ENCODE results near the gene NRARP. TPM values are rescaled to one million over a fixed set of nuclear protein-coding genes. Genes with fewer than 3 reads are reported as not detected.

Gene NRARP
- total and polyA plus RNA-seq, 10 of the 15 experiments (the other 5 are each of a cell fraction or from before 2014, with no cell fraction given), result 0.06 to 9.2 (median 2.2) TPM; not detected in 2

DNA sequence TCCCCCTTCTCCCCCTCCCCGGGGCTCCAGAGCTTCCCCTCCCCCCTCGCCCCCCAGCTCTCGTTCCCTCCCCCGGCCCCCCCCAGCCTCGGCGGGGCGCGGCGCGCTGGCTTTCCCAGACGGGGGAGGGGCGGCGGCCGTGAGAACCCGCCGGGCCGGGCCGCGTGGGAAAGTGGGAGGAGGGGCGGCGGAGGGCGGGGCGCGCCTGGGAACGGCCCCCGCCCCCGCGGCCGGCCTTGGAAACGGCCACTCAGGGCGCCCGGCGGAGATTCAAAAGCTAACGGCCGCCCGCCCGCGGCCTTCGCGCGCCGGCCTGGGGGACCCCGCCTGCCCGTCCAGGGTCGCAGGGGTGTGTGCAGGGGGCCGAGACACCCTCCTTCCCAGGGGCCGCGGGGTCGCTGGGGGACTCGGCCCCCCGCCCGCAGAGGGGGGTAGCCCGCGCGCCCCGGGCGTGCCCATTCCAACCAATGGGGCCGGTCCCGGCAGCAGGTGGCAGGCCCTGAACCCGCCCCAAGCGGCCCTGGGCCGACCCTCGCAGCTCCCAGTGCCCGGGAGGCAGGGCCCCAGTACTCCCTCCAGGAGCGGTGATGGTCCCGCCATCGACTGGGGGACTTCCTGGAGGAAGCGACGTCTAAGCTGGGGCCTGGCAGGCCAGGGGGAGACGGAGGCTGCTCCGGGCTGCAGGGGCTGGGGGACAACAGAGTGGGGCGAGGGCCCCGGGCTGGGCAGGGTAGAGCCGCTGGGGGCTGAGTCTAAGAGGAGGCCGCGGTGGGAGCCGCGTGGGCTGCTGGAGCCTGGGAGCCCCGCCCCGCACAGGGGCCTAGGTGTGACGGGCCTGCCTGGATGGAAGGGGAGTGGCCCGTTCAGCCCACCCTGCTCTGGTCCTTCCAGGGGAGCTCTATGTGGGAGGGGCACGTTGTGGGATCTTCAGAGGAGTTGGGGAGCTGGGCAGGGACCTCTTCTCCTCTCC lies 14.2 kb upstream of the NRARP start (continued):
- TF ChIP-seq, protein P1, sequence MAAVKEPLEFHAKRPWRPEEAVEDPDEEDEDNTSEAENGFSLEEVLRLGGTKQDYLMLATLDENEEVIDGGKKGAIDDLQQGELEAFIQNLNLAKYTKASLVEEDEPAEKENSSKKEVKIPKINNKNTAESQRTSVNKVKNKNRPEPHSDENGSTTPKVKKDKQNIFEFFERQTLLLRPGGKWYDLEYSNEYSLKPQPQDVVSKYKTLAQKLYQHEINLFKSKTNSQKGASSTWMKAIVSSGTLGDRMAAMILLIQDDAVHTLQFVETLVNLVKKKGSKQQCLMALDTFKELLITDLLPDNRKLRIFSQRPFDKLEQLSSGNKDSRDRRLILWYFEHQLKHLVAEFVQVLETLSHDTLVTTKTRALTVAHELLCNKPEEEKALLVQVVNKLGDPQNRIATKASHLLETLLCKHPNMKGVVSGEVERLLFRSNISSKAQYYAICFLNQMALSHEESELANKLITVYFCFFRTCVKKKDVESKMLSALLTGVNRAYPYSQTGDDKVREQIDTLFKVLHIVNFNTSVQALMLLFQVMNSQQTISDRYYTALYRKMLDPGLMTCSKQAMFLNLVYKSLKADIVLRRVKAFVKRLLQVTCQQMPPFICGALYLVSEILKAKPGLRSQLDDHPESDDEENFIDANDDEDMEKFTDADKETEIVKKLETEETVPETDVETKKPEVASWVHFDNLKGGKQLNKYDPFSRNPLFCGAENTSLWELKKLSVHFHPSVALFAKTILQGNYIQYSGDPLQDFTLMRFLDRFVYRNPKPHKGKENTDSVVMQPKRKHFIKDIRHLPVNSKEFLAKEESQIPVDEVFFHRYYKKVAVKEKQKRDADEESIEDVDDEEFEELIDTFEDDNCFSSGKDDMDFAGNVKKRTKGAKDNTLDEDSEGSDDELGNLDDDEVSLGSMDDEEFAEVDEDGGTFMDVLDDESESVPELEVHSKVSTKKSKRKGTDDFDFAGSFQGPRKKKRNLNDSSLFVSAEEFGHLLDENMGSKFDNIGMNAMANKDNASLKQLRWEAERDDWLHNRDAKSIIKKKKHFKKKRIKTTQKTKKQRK (IDR thresholded peaks at IDR 0.05; ENCODE audit: low read depth, low read length), result no peak
- TF ChIP-seq, protein P2, sequence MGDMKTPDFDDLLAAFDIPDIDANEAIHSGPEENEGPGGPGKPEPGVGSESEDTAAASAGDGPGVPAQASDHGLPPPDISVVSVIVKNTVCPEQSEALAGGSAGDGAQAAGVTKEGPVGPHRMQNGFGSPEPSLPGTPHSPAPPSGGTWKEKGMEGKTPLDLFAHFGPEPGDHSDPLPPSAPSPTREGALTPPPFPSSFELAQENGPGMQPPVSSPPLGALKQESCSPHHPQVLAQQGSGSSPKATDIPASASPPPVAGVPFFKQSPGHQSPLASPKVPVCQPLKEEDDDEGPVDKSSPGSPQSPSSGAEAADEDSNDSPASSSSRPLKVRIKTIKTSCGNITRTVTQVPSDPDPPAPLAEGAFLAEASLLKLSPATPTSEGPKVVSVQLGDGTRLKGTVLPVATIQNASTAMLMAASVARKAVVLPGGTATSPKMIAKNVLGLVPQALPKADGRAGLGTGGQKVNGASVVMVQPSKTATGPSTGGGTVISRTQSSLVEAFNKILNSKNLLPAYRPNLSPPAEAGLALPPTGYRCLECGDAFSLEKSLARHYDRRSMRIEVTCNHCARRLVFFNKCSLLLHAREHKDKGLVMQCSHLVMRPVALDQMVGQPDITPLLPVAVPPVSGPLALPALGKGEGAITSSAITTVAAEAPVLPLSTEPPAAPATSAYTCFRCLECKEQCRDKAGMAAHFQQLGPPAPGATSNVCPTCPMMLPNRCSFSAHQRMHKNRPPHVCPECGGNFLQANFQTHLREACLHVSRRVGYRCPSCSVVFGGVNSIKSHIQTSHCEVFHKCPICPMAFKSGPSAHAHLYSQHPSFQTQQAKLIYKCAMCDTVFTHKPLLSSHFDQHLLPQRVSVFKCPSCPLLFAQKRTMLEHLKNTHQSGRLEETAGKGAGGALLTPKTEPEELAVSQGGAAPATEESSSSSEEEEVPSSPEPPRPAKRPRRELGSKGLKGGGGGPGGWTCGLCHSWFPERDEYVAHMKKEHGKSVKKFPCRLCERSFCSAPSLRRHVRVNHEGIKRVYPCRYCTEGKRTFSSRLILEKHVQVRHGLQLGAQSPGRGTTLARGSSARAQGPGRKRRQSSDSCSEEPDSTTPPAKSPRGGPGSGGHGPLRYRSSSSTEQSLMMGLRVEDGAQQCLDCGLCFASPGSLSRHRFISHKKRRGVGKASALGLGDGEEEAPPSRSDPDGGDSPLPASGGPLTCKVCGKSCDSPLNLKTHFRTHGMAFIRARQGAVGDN (IDR thresholded peaks at IDR 0.05), result peak; percentile 64; the same call in 1 of the 2 replicates
- no peak for TF ChIP-seq FOXK2 (IDR thresholded peaks at IDR 0.05)
- TF ChIP-seq TARDBP (IDR thresholded peaks at IDR 0.05; ENCODE audit: borderline replicate concordance), result no peak
- peak; percentile 40; the same call in 1 of the 2 replicates for TF ChIP-seq BACH1 (IDR thresholded peaks at IDR 0.05; ENCODE audit: borderline replicate concordance)
- TF ChIP-seq RELA (IDR thresholded peaks at IDR 0.05; ENCODE audit: borderline replicate concordance, partially characterized antibody), result no peak
- no peak for TF ChIP-seq EP300 (IDR thresholded peaks at IDR 0.05; ENCODE audit: borderline replicate concordance in 1 of 2, control insufficient read depth in 1 of 2, low read depth in 2 of 2, low read length in 2 of 2)
- 0 out of 2 replicates have a peak, but pooled peaks have one; percentile 24 for TF ChIP-seq TCF3 (IDR thresholded peaks at IDR 0.05; ENCODE audit: borderline replicate concordance, insufficient read depth, low read depth, low read length)
- TF ChIP-seq SMC3 (IDR thresholded peaks at IDR 0.05; ENCODE audit: borderline replicate concordance, low read length), result no peak
- TF ChIP-seq JUND (IDR thresholded peaks at IDR 0.05; ENCODE audit: low read depth, low read length), result no peak
- TF ChIP-seq, protein P3, sequence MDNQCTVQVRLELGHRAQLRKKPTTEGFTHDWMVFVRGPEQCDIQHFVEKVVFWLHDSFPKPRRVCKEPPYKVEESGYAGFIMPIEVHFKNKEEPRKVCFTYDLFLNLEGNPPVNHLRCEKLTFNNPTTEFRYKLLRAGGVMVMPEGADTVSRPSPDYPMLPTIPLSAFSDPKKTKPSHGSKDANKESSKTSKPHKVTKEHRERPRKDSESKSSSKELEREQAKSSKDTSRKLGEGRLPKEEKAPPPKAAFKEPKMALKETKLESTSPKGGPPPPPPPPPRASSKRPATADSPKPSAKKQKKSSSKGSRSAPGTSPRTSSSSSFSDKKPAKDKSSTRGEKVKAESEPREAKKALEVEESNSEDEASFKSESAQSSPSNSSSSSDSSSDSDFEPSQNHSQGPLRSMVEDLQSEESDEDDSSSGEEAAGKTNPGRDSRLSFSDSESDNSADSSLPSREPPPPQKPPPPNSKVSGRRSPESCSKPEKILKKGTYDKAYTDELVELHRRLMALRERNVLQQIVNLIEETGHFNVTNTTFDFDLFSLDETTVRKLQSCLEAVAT (IDR thresholded peaks at IDR 0.05), result 0 out of 2 replicates have a peak, but pooled peaks have one; percentile 27
- TF ChIP-seq TCF7 (IDR thresholded peaks at IDR 0.05; ENCODE audit: borderline replicate concordance), result no peak
- no peak for TF ChIP-seq ZNF24 (IDR thresholded peaks at IDR 0.05)
- no peak for TF ChIP-seq MEF2A (IDR thresholded peaks at IDR 0.05; ENCODE audit: insufficient read depth, low read depth, low read length)
- TF ChIP-seq HDGF (IDR thresholded peaks at IDR 0.05), result peak; percentile 78
- no peak for TF ChIP-seq RFX5 (IDR thresholded peaks at IDR 0.05; ENCODE audit: low read depth, low read length)

Measured in GM12878 (cell line).